Spleen (tissue), 7 donors: ENCODE results near the gene KCNMB1.

Source experiments
- POLR2A ChIP-seq, 3 donors: fragments of 450-650 bp; IDR thresholded peaks; one replicate each; pipeline ENCODE4 v1.5.1; 2017; ENCODE audit warnings: antibody characterized with exemption in 3 of 3, mild to moderate bottlenecking in 1 of 3
- POLR2AphosphoS5 ChIP-seq, 3 donors: sonication (generic); formaldehyde crosslinking; IDR thresholded peaks; one replicate each; pipeline ENCODE4 v1.5.1; 2017; ENCODE audit warnings: antibody characterized with exemption in 3 of 3
- TF ChIP-seq, protein P1 (sequence below), 11 experiments: fragments of 200-600 bp in 7 of 11; fragments of 450-650 bp in 4 of 11; sonication (generic) in 4 of 11; IDR thresholded peaks in 8 of 11; conservative IDR thresholded peaks in 3 of 11; 1 replicate in 7 of 11; 2 replicates in 4 of 11; pipeline versions ENCODE4 v1.4.0 to v1.8.0; 2016 to 2021; ENCODE audit warnings: antibody characterized with exemption in 11 of 11, inconsistent platforms in 4 of 11, mild to moderate bottlenecking in 1 of 11
- donor health status: DM: no; HTN: no; CAD: no; lungs with moderate emphysema.
- donor health status: DM: no; HTN: no; CAD: no.
- donor health status: DM: no; HTN: no; CAD: no.

DNA sequence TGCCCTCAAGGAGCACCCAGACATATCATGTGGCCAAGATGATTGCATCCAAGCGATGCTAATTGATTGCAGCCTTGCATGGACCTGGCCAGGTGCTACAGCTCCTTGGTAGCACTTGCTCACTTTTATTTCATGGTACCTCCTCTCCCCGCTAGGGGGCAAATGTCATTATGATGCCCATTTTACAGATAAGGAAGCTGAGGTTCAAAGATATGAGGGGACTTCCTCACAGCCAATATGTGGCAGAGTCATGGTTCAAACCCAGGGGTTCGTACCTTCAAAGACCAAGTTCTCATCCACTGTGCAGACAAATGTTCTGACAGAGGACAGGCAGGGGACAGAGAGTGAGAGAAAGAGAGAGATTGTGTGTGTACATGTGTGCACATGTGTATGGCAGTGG, 21.9 kb upstream of the KCNMB1 start:
- TF ChIP-seq, protein P1, sequence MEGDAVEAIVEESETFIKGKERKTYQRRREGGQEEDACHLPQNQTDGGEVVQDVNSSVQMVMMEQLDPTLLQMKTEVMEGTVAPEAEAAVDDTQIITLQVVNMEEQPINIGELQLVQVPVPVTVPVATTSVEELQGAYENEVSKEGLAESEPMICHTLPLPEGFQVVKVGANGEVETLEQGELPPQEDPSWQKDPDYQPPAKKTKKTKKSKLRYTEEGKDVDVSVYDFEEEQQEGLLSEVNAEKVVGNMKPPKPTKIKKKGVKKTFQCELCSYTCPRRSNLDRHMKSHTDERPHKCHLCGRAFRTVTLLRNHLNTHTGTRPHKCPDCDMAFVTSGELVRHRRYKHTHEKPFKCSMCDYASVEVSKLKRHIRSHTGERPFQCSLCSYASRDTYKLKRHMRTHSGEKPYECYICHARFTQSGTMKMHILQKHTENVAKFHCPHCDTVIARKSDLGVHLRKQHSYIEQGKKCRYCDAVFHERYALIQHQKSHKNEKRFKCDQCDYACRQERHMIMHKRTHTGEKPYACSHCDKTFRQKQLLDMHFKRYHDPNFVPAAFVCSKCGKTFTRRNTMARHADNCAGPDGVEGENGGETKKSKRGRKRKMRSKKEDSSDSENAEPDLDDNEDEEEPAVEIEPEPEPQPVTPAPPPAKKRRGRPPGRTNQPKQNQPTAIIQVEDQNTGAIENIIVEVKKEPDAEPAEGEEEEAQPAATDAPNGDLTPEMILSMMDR (IDR thresholded peaks at IDR 0.05 in 8 of 11, conservative IDR thresholded peaks at IDR 0.05 in 3 of 11): peak in 4 of 11 experiments; percentile 20 to 26 (median 20)
- TF ChIP-seq POLR2AphosphoS5 (IDR thresholded peaks at IDR 0.05) (no peak), POLR2A (IDR thresholded peaks at IDR 0.05) (no peak)
